ENCODE results near the gene TMEM127. TPM values are rescaled to one million over a fixed set of nuclear protein-coding genes. Genes with fewer than 3 reads are reported as not detected.

TMEM127 gene
- total and polyA plus RNA-seq, 2 donors (not counting 1 experiment from before 2014, with no cell fraction given) = 21.5 to 48.0 TPM

- peaks cover 57% of the 10 kb centered on the region for H3K4me1 Mint-ChIP-seq
- CTCF ChIA-PET = interaction anchor here (0.7 to 3.1 kb wide), 19 partner anchors 11 to 272 kb away, joined by 3 to 30 read pairs (median 3); partner anchors contain the start of genes ASTL and STARD7
Measured at GRCh38 chr2:96264656-96265348, 995 bp downstream of the TMEM127 start.

More at GRCh38 chr2:96264656-96265348, 995 bp downstream of the TMEM127 start:
- Histone ChIP-seq H2AFZ (ENCODE audit: insufficient read depth, low read depth, low read length, poor library complexity, severe bottlenecking) (peak overlapping the region; percentile 88), H3K36me3 (replicated peaks in 1 of 2; ENCODE audit: control extremely low read depth in 1 of 2, control insufficient read depth in 1 of 2, extremely low read depth in 1 of 2, insufficient read depth in 2 of 2, low read length in 1 of 2) (peaks cover 9 to 31% of the 10 kb centered on the region in 2 experiments), H3K79me2 (ENCODE audit: control insufficient read depth, insufficient read depth, low read length) (peaks cover 80% of the 10 kb centered on the region), H3K9ac (ENCODE audit: low read length) (peak overlapping the region; percentile 74), H4K20me1 (ENCODE audit: control insufficient read depth, insufficient read depth, low read length, poor library complexity, severe bottlenecking) (peaks cover 48% of the 10 kb centered on the region), H3K4me2 (replicated peaks; ENCODE audit: low read depth, low read length, poor library complexity, severe bottlenecking) (peak overlapping the region; percentile 92), H3K4me1 (ENCODE audit: control insufficient read depth in 2 of 2, insufficient read depth in 2 of 2, low read length in 2 of 2) (peaks cover 36 to 46% of the 10 kb centered on the region in 2 donors), H3K9me3 (ENCODE audit: control extremely low read depth in 1 of 3, control insufficient read depth in 2 of 3, insufficient read depth in 1 of 3, low read length in 2 of 3) (no peaks in the 10 kb centered on the region), H3K4me3 (ENCODE audit: control extremely low read depth in 1 of 5, extremely low read depth in 1 of 5, insufficient read depth in 1 of 5, low read depth in 2 of 5, low read length in 4 of 5) (peak overlapping the region; percentile 76 to 97 (median 94)), H3K27me3 (replicated peaks in 1 of 4; ENCODE audit: control extremely low read depth in 1 of 4, control insufficient read depth in 3 of 4, insufficient read depth in 4 of 4, low read length in 3 of 4) (no peaks in the 10 kb centered on the region), H3K27ac (ENCODE audit: low read length in 2 of 2) (peak overlapping the region in 1 of 2 donors; percentile 85)
- DNase-seq = peak; percentile 72
- TF ChIP-seq EZH2 (IDR thresholded peaks at IDR 0.05; ENCODE audit: borderline replicate concordance, insufficient read depth, low read depth, low read length, poor library complexity, severe bottlenecking) = no peak
- peak; percentile 63 for TF ChIP-seq CTCF (IDR thresholded peaks at IDR 0.05)
- H3K9me3 Mint-ChIP-seq (ENCODE audit: insufficient read depth) = no peaks in the 10 kb centered on the region
- ATAC-seq (ENCODE audit: low read depth) = peak; percentile 0
- POLR2A ChIA-PET = interaction anchor here (0.8 to 1.8 kb wide), 3 partner anchors 23 to 56 kb away, joined by 3 to 10 read pairs (median 4); partner anchors contain the start of gene STARD7
- intact Hi-C loops (cut with micrococcal nuclease) = loop anchor here (2.0 to 5.0 kb wide), 2 partner anchors 22 to 273 kb away; partner anchors contain the start of gene ANKRD36C
- WGBS (ENCODE audit: insufficient coverage) = 15% methylated on average over 30 of the region's 33 CpGs
- peak overlapping the region; percentile 91 for H3K27ac Mint-ChIP-seq
- no peaks in the 10 kb centered on the region for H3K27me3 Mint-ChIP-seq
- H3K4me3 Mint-ChIP-seq = peak overlapping the region; percentile 94
